NCI-H526 (cell line): ENCODE results near the gene MATN1.

Experiments
- DNase-seq, 2 experiments: peaks; one replicate each; lab custom pipeline; 2025; lab: John Stamatoyannopoulos, UW

MATN1 gene

GRCh38 chr1:30680879-30681278 is 42.5 kb downstream of the MATN1 start:
- DNase-seq, result no peak

- no peak for DNase-seq
Measured at GRCh38 chr1:30680429-30680828, 43.0 kb downstream of the MATN1 start.

GRCh38 chr1:30679976-30680305 is 43.4 kb downstream of the MATN1 start:
- DNase-seq, result no peak

GRCh38 chr1:30679201-30679975 is 44.0 kb downstream of the MATN1 start:
- DNase-seq, result no peak

- DNase-seq, result no peak
Measured at GRCh38 chr1:30678209-30678608, 45.2 kb downstream of the MATN1 start.

GRCh38 chr1:30677471-30677870 is 45.9 kb downstream of the MATN1 start:
- no peak for DNase-seq

GRCh38 chr1:30675761-30676160 is 47.6 kb downstream of the MATN1 start:
- DNase-seq, result no peak

GRCh38 chr1:30675289-30675688 is 48.1 kb downstream of the MATN1 start:
- DNase-seq, result no peak

- no peak for DNase-seq
Measured at GRCh38 chr1:30673395-30673794, 50.0 kb downstream of the MATN1 start.

- no peak for DNase-seq
Measured at GRCh38 chr1:30672661-30673060, 50.7 kb downstream of the MATN1 start.

GRCh38 chr1:30670240-30671060 is 52.9 kb downstream of the MATN1 start:
- no peak for DNase-seq

- no peak for DNase-seq
Measured at GRCh38 chr1:30668546-30669327, 54.6 kb downstream of the MATN1 start.

- DNase-seq, result no peak
Measured at GRCh38 chr1:30668024-30668423, 55.4 kb downstream of the MATN1 start.

GRCh38 chr1:30666756-30667273 is 56.6 kb downstream of the MATN1 start:
- no peak for DNase-seq

GRCh38 chr1:30665216-30666010 is 58.0 kb downstream of the MATN1 start:
- no peak for DNase-seq

- DNase-seq, result no peak
Measured at GRCh38 chr1:30664103-30664755, 59.2 kb downstream of the MATN1 start.

GRCh38 chr1:30663596-30664091 is 59.7 kb downstream of the MATN1 start:
- DNase-seq, result no peak

GRCh38 chr1:30662291-30662840 is 61.0 kb downstream of the MATN1 start:
- DNase-seq, result no peak

- DNase-seq, result no peak
Measured at GRCh38 chr1:30661311-30661710, 62.1 kb downstream of the MATN1 start.
